HS-5 (cell line): ENCODE data around the gene NBEA.

Source experiments
- DNase-seq: peaks from one replicate; pipeline ENCODE4 v3.0.0-alpha.2; 2012; ENCODE audit warnings: low read depth

NBEA gene

DNA sequence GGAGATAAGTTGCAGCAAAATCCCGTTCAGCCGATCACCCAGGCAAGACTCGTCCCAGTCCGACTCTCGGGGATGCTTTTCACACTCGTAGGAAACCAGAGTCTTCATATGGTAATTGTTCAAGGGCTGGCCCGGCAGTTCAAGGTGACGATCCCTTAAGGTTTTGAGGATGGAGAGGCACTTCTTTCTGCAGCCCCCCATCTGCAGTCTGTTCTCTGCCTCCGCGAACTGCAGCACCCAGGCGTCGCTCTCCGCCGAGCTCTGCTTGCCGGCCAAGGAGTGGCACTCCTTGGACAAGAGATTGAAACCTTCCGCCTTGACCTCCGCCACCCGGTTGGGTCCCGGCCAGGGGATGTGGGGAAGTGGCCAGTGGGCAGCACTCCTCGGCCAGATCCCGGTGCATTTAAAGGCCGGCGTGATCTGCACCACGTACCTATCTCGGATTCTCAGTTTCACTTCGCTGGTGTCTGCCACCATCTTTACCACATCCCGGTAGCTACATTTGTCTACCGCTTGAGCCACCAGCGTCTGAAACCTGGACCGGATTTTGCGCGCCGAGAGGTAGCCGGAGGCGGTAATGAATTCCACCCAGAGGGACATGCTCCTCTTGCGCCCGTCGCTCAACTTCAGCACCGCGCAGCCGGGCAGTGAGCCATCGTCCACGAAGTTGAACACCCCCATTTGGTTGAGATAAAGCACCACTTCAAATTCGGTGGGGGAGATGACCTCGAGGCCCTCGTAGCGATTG, 533.3 kb downstream of the NBEA start:
- DNase-seq, result no peak

DNA sequence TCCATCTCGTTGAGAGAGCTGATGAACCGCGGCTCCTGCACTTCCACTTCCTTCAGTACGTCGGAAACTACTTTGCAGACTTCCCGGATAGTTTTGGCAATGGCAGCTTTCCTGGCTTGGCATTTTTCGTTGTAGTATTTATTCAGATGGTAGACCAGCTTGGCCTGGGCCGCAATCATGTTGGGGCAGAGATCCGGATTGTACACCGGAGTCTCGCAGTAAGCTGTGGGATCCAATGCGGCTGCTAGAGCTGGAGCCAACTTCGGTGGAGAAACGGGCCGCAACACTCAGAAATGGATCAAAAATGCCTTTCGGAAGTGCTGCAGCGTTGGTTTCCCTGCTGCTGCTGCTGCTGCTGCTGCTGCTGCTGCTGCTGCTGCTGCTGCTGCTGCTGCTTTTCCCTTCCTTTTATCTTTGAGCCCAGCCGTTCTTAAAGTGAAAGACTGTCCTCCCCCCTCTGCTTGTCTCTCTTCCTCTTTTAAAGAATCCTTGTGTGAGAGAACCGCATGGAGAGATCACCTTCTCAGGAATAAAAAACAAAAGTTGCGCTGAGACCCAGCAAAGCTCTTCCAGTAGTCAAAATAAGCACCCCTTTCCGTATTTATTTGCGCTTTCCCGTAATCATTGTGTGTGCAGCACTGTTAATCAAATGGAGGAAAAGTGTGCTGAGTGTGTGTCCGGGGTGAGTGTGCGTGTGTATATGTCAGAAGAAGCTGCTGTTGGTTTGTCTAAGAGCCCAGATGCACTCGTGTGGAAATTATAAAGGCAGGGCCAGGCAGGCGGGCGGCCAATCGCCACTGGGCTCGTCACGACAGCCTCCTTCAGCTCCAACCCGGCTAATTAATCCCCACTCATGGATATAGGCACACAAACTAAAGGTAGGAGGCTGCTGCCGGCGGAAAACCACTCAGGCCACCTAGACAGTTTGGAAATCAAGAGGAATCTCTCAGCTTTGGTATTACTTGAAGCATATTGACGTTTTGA, 534.2 kb downstream of the NBEA start, which contains the start of gene MAB21L1:
MAB21L1 (minus strand) TSS at position 730 of the 984 bp plus-strand sequence; CDS start at position 179, 551 bp downstream.
- no peak for DNase-seq

DNA sequence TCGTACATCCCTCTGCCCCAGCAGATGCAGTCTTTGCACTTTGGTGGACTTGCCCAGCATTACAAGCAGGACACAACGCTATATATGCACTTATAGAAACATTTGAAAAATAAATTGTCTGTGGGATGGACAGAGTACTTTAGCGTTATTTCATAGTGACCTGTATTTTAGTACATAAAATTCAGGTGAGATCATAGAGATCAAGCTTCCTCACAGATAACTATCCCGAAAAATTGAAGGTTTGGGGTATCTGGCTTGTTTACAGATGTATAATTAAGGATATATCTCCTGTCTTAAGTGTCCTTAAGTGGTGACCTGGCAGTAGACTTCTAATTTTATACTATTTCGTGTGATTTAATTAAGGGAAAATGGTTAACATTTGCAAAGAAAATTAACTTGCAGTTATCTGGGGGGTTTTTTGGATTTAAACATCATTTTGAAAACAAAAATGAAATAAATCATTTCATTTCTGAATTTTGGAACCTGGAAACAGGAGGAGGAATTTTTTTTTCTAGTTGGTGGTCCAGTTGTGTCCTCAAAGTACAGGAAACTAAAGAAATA, 535.4 kb downstream of the NBEA start:
- no peak for DNase-seq

DNA sequence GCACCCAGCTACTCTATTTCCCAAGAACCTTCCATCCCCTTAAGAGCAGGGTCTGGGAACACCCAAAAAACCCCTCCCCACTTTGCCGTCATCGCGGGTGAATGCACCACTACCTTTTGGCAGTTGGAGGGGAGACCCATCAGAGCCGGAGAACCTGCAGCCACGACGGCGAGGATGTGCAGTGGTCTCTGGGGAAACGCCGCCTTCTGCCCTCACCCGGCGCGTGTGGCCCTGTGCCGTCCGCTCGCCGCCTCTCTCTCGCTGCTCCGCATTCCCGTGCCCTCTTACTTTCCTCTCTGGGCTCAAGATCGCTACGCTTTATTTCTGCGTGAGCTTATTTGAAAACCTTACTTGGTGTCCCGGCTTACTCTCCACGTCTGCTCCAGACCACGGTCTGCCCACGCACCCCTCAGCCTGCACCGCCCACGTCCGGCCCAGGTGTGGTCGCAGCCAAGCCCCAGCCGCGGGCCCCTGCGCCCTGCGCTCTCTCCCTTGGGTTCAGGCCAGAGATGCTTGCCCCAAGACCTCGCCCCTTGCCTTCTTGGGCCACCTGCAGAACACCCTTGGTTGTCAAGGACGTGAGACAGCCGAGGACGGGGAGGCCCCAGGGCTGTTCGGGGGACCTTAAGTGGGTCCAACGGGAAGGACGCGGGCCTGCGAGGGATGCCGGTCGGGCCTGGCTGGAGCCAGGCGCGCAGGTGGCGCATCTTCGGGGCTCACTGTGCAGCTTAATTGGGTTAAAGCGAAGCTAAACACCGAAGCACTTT, 536.4 kb downstream of the NBEA start:
- no peak for DNase-seq

DNA sequence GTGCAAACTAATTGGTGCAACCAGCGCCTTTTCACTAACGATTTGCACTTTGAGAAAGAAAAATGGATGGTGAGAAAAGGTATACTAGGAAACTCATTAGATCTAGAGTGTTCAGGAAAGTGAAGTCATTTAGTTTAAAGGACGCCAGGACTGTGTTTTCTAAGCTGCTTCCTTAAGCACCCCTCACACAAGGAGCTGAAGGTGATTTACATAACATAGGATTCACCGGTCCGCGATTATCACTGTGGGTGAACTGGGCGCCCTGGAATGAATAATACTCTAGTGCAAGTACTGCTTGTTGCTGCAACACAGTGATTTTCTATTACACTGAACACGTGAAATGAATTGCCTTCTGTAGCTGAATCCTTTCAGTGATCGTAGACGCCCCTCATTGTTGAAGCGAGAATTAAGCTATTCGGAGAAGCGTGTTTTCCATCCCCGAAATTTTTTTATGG, 537.0 kb downstream of the NBEA start:
- no peak for DNase-seq

DNA sequence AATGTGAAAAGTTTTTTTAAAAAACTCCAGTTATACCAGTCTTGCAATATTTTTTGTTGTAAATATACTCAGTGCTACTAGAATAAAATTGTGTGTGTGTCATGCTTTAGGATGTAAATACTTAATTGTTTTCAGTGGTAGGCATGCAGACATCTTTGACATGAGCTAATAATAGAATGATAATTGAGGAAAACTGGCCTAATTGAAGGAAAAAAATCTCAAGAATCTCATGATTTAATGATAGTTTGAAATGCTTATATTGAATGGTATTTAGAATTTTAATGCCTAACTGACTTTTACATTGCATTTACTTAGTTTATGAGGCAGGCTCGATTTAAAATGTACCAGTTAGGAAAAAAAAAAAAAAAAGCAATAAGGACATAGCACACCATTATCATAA, 537.6 kb downstream of the NBEA start:
- DNase-seq, result no peak

DNA sequence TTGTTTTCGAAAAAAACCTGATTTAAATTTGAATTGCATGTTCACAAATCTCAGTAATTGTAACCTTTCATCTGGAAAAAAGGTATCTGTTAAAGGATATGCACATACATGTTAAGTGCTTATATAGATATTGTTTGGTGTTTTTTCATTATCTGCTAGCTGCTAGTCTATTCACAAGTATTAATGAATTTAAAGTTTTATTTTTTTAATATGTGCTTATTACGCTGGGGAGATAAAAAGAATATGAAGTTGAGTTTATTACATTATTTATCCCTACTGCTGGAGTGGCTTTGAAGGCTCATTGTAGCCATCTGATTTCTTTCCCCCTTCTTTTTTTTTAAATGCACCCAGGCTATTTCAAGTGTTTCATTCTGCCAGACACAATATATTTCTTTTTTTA, 538.3 kb downstream of the NBEA start:
- no peak for DNase-seq

DNA sequence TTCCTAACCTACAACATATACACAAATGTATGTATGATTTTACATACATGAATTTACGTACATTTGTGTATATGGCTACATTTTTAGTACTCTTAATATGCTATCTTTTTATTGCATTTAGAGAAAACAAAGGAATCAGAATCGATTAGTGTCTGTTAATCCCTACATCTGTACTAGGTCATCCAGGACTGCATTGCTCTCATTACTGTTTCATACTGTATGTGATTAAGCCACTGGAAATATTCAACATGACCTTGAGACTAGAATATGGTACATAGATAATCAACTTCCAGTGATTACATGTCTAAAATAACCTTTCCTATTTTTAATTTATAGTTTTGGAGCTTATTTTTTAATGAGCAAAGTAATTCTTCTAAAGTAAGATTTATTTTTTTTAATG, 539.7 kb downstream of the NBEA start:
- no peak for DNase-seq

DNA sequence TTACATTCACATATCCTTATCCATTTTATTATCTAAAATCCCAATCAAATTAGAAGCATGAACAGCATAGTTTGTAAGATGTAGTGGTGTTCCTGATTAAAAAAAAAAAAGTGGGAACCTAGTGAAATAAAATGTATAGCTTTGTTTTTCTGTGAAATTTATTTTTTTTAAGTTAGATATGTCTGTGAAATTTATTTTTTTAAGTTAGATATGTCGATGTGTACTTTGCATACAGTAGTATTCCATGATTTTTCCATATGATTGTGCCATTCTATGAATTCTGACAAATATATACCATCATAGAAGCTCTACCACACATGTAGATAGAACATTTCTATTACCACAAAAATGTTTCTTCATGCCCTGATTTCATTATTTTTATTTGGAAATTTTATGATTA, 540.5 kb downstream of the NBEA start:
- no peak for DNase-seq

DNA sequence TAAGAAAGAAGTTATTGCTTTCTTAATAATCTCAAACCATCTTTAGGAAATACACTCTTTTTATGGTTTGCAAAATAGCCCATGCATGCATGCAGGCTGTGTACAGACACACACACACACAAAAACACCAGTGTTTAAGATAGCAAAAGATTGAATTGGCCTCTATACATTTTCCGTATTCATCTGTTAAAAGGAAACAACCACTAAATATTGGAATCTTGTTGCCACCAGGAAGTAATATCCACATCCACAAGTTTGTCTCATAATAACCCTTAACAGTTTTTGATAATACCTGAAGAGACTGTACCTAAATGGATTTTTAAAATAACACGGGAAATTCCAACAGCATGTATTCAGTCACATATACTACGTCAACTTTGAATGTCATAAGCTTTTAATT, 541.7 kb downstream of the NBEA start:
- DNase-seq, result no peak

DNA sequence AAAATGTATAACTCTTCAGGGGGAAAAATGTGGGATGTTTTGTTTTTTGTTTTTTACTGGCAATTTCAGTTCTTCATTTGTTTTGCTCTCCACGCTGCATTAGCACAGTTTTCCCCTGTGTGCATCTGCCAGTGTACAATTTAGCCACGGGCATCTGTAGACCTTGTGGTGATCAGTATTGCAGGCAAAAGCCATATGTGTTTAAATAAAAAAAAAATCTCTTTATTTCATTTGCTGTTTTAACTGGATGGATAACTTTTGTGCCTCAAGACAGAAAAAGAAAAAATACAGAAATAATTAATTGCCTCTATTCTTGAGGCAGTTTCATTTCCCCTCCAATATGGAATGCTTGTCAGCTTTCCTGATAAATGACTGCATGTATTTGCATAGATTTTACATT, 542.3 kb downstream of the NBEA start:
- DNase-seq, result no peak

DNA sequence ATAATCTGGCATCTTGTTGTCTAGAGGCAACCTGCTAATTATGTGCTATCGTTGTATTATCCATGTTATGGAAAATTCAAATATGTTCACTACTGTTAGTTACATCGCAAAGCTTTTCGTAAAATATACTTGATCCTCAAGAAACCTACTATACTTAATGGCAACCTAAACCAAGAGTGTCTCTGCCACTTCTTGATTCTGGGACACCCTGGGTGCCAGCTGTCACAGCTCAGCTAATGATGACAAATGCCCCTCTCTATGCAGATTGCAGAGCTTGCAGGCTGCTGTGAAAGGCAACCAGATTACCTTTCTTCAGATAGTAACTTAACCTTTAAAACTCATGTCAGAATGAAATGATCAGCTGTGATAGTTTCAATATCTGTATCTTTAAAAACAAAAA, 543.4 kb downstream of the NBEA start:
- DNase-seq, result no peak

DNA sequence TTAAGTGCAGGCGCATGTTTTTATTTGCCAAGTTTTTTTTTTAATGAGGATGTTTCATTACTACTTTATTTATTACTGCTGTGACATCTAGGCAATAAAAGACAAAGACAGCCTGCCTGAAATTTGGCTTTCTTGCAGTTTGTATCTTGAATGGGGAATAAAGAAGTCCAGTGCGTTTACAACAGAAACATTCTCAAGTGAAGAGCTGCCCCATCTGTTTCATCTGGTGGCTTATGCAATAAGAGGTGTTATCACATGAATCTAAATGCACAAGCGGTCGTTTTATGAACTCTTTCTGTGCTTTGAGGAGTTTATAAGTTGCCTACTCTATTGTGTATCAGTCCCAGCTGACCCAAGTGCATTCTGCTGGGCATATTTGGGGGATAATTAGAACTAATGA, 547.0 kb downstream of the NBEA start:
- no peak for DNase-seq

DNA sequence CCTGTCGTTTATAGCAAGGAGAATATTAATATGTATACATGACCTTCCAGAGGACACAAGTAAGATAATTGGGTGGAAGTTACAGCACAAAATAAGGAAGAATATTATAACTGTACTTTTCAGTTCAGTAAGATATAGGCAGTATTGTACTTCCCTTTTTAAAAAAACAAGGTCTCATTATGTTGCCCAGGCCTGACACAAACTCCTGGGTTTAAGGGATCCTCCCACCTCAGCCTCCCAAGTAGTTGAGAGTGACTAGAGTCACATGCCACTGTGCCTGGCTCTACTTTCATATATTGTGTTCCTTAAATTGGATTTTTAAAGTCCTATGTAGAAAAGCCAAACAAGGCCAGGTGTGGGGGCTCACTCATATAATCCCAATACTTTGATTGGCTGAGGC, 553.9 kb downstream of the NBEA start:
- DNase-seq, result no peak

DNA sequence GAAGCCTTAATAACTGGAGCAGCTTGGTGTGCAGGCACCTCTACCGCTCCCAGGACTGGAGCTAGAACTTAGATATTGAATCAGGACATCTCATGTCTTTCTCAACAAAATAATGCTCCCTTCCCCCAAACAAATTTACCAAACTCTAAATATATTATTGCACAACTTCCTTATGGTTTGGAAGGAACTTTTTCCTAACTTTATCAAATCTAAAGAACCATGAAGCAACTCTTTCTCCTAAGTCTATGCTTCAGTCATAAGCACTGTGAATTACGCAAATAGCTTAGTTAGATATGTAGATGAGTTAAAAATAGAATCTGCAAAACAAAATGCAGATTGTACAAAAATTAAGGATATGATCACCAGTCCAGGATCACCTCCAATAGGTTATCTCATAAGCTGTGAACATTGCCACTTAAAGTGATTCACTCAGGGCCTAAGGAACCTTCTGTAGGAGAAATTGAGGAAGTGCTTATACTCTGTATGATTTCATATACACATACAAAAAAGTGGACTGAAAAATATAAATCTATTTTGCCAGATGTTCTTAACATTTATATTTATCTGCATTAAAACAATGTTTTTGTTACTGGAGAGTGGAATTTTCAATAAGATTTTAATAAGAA, 554.8 kb downstream of the NBEA start:
- no peak for DNase-seq

DNA sequence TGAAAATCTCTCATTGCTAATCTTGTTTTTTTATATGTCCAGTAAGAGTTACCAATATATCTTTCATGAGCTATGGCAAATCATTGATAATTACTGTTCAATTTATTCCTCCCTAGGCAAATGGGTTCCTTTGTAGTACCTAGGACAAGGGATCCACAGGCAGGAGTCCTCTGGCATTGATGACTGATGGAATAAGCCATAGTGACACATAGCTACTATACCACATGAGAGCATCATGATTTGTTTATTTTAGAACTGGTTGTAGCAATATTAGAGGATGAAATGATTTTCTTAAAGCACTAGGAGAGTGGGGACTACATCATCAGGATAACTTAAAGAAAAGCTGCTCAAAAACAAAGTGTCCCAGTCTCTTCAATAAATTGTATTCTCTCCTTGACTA, 556.2 kb downstream of the NBEA start:
- DNase-seq, result no peak

DNA sequence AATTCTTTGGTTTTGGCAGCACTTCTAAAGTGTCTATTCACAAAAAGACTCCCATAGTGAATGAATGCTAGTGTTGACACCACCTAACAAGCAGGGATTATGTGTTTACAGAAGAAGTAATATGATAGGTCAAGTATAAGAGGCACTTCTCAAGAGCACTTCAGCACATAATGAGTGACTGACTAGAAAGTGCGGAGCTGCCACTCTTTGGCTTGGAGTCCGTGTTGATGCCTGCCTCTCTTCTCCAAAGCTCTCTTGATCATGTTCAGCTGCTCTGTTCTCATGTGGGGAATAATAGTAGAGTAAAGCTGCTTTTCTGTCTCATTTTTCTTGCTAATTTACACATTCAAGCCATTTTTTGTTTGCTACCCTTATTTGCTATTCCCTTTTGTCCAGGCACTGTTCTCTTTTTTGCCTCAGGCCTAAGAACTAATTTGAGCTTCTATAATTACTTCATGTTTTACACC, 557.2 kb downstream of the NBEA start:
- no peak for DNase-seq

DNA sequence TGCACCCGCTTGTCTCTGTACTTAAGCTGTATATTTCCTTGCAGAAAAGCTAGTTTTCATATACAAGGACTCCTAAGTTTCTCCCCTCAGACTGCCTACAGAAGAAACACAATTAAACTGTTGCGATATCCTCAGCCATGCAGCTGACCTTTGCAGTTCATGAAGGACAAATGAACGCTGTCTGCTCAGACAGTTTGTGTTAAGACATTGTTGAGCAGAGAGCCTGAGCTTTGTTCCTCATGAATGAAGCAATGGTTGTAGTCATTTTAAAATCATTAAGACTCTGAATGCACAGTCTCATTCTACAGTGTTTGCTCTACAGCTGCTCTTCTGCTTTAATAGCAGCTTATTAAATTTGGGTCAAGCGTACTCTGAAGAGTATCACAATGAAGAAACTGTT, 557.6 kb downstream of the NBEA start:
- no peak for DNase-seq

DNA sequence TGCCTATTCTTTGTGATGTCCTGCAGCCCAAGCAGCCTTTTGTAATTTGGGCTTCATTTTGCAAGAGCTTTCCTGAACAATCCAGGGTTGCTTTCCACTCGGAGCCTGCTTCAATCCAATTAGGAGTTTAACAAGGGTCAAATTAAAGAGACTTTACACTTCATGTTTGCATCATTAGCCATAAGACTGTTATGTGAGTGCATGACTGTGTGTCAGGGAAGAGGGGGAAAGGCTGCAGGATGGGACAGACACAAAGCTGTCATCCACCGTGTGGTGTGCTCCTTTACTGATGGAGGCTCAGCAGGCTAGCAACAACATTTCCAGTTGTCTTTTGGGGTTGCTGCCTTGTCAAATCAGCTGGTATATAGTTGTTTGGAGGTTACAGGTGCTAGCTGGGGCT, 558.1 kb downstream of the NBEA start:
- DNase-seq, result no peak

DNA sequence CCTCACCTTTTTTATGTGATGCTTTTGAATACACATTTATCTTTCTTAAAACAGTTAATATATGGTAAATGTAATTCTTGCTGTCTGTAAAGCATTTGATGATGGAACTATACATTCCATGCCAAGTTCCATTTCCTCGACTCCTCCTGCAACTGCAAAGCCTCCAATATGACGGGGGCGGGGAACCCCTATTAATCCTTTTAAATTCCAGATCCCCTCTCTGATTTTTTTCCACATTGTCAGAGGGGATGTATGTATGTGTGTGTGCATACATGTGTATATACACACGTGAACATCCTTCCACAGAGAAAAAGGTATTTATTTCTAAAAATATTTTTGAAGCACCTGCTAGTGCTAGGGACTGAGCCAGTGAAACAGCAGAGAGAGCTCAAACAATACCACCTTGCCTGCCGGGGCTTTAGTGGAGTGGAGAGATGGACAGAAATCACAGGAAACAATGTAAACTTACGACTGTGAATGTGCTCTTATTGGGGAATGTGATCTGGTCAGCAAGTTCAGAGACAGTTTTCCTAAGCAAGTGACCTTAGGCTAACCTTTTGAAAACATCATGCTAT, 559.7 kb downstream of the NBEA start:
- DNase-seq, result no peak

DNA sequence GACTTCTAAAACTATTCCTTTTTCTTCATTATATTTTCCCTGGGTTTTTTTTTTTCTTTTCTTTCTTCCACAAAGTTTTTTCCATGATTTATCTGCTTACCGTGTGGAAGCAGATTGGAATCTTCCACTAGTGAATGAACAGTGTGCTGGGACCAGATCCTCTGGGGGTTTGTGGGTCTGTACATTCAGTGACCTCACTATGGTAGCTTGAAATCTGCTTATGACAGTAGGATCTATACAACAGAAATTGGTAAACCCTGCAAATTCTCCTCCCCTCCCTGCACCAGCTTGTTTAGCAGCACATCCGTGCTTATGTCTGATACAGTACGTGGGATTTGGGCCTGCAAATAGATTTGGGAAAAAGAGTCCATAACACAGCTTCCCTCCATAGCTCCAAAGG, 560.4 kb downstream of the NBEA start:
- no peak for DNase-seq
